Prostate gland (tissue), 2 donors: ENCODE measurements around the gene LRRC4C. TPM values are rescaled to one million over a fixed set of nuclear protein-coding genes. Genes with fewer than 3 reads are reported as not detected.
"Not testable (repeated sequence)": the region's sequence is repeated elsewhere in the genome, so short reads cannot be mapped to it uniquely, and the experiment has no call there.

Experiments used
- DNase-seq: peaks from one replicate; pipeline ENCODE4 v3.0.0-alpha.2; 2019; ENCODE audit warnings: low spot score
- H3K27ac ChIP-seq, 2 donors: fragments of 200-600 bp; sonication (generic); 2 replicates each; pipeline ENCODE4 v1.5.1; 2017 to 2019
- H3K27me3 ChIP-seq: fragments of 200-600 bp; sonication (generic); replicated peaks from 2 replicates; pipeline ENCODE4 v1.5.1; 2019; ENCODE audit not compliant: insufficient read depth
- H3K36me3 ChIP-seq, 2 donors: fragments of 200-600 bp; sonication (generic); 1 replicate in 1 of 2; 2 replicates in 1 of 2; pipeline versions ENCODE4 v1.5.1 to v1.8.1; 2017 to 2019
- H3K4me1 ChIP-seq: fragments of 200-600 bp; sonication (generic); replicated peaks from 2 replicates; pipeline ENCODE4 v1.5.1; 2019
- H3K4me3 ChIP-seq, 2 donors: fragments of 200-600 bp; sonication (generic); 2 replicates each; pipeline ENCODE4 v1.5.1; 2017 to 2019
- H3K9me3 ChIP-seq: fragments of 200-600 bp; sonication (generic); 2 replicates; pipeline ENCODE4 v1.5.1; 2017
- POLR2A ChIP-seq: fragments of 450-650 bp; IDR thresholded peaks from one replicate; pipeline ENCODE4 v1.6.1; 2016; ENCODE audit warnings: antibody characterized with exemption, mild to moderate bottlenecking
- POLR2AphosphoS5 ChIP-seq: sonication (generic); formaldehyde crosslinking; IDR thresholded peaks from one replicate; pipeline ENCODE4 v1.6.1; 2017; ENCODE audit warnings: antibody characterized with exemption
- WGBS: methylation state at CpG from one replicate; pipeline ENCODE4 v1.1.5; 2018; 5-methylcytosine and 5-hydroxymethylcytosine counted together
- intact Hi-C: fragments of 100-400 bp; cut with DNase I; formaldehyde crosslinking; loops from one replicate; pipeline ENCODE4 v1.14.2; 2022
- total RNA-seq, 2 donors: library from RNA; depleted of rRNA; stranded (reverse); fragments of >200 nt; gene quantifications; one replicate each; pipeline ENCODE4 v1.1.0, GENCODE V29; 2016
- TF ChIP-seq, protein P1 (sequence below), 4 experiments: fragments of 200-600 bp in 2 of 4; fragments of 450-650 bp in 2 of 4; sonication (generic) in 2 of 4; IDR thresholded peaks; 1 replicate in 3 of 4; 2 replicates in 1 of 4; pipeline ENCODE4 v1.5.1; 2016 to 2019; ENCODE audit warnings: antibody characterized with exemption in 4 of 4, mild to moderate bottlenecking in 2 of 4, moderate library complexity in 2 of 4

Gene LRRC4C
- total RNA-seq, 2 donors from 2014 or later: 0.28 TPM; not detected in 1

GRCh38 chr11:40921246-40921645 lies 538.2 kb downstream of the LRRC4C start:
- H3K4me3 ChIP-seq: no peak overlapping the region
- TF ChIP-seq POLR2A: no peak
- no peak for TF ChIP-seq POLR2AphosphoS5
- TF ChIP-seq, protein P1, sequence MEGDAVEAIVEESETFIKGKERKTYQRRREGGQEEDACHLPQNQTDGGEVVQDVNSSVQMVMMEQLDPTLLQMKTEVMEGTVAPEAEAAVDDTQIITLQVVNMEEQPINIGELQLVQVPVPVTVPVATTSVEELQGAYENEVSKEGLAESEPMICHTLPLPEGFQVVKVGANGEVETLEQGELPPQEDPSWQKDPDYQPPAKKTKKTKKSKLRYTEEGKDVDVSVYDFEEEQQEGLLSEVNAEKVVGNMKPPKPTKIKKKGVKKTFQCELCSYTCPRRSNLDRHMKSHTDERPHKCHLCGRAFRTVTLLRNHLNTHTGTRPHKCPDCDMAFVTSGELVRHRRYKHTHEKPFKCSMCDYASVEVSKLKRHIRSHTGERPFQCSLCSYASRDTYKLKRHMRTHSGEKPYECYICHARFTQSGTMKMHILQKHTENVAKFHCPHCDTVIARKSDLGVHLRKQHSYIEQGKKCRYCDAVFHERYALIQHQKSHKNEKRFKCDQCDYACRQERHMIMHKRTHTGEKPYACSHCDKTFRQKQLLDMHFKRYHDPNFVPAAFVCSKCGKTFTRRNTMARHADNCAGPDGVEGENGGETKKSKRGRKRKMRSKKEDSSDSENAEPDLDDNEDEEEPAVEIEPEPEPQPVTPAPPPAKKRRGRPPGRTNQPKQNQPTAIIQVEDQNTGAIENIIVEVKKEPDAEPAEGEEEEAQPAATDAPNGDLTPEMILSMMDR (IDR thresholded peaks at IDR 0.05): no peak
- no peaks in the 10 kb centered on the region for H3K4me1 ChIP-seq
- no peak for DNase-seq
- intact Hi-C loops: no loop called here
- H3K27ac ChIP-seq: no peak overlapping the region
- no peaks in the 10 kb centered on the region for H3K36me3 ChIP-seq
- no peaks in the 10 kb centered on the region for H3K27me3 ChIP-seq
- no peaks in the 10 kb centered on the region for H3K9me3 ChIP-seq

DNA sequence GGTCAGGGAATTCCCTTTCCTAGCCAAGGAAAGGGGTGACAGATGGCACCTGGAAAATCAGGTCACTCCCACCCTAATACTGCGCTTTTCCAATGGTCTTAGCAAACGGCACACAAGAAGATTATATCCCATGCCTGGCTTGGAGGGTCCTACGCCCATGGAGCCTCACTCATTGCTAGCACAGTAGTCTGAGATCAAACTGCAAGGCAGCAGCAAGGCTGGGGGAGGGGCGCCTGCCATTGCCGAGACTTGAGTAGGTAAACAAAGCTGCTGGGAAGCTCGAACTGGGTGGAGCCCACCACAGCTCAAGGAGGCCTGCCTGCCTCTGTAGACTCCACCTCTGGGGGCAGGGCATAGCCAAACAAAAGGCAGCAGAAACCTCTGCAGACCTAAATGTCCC lies 548.7 kb downstream of the LRRC4C start:
- H3K27ac ChIP-seq, H3K4me1 ChIP-seq, intact Hi-C loops, H3K36me3 ChIP-seq, H3K4me3 ChIP-seq, H3K27me3 ChIP-seq, DNase-seq, H3K9me3 ChIP-seq: not testable (repeated sequence)
- WGBS: 72% methylated on average over 6 of the region's 6 CpGs

DNA sequence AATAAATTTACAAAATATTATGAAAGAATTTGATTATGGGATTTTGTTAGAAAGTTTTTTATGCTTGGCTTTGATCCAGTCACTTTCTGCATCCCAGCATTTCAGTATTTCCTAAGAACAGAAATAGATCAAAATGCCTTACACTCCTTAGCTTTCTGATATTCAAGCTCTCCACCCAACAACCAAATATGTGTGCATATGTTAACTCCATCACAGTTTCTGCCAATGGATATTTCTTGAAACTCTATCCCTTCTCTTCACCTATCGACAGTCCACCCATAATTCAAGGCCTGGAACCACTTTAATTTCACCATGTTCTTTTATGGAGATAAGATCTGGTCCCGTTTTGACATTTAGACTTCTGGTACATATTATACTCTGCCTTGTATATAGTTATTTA lies 565.0 kb downstream of the LRRC4C start:
- no peak for DNase-seq
- no peaks in the 10 kb centered on the region for H3K36me3 ChIP-seq
- H3K27me3 ChIP-seq: no peaks in the 10 kb centered on the region
- H3K4me3 ChIP-seq: no peak overlapping the region
- no peak overlapping the region for H3K27ac ChIP-seq
- WGBS: 41% methylated on average over 2 of the region's 2 CpGs
- no peaks in the 10 kb centered on the region for H3K4me1 ChIP-seq
- H3K9me3 ChIP-seq: no peaks in the 10 kb centered on the region
- TF ChIP-seq POLR2AphosphoS5 (no peak), POLR2A (no peak)
- TF ChIP-seq, protein P1 (IDR thresholded peaks at IDR 0.05): no peak
- intact Hi-C loops: no loop called here

- H3K27ac ChIP-seq: no peak overlapping the region
- TF ChIP-seq POLR2AphosphoS5 (no peak), POLR2A (no peak)
- TF ChIP-seq, protein P1 (IDR thresholded peaks at IDR 0.05): no peak
- H3K27me3 ChIP-seq: no peaks in the 10 kb centered on the region
- H3K4me1 ChIP-seq: no peaks in the 10 kb centered on the region
- H3K4me3 ChIP-seq: no peak overlapping the region
- no peak for DNase-seq
- no peaks in the 10 kb centered on the region for H3K9me3 ChIP-seq
- no peaks in the 10 kb centered on the region for H3K36me3 ChIP-seq
- WGBS: 66% methylated on average over 2 of the region's 2 CpGs
- intact Hi-C loops: no loop called here
Observed at GRCh38 chr11:40885250-40885954, 574.0 kb downstream of the LRRC4C start.

DNA sequence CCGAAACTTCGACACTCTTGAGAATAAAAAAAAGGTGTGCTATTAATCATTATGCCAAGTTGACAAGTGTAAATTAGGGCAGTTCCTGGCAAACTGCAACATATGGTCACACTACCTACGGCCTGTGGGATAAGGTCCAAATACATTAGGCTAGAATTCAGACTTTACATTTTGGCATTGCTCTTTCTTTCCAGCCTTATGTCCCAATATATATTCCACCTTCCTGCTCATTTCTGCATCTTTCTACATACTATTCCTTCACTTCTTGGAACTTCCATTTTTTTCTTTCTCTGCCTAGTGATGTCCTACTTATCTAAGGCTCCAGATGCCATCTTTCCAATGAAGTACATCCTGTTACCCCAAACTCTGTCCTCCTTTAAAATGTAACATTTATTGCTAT lies 577.2 kb downstream of the LRRC4C start:
- intact Hi-C loops: no loop called here
- no peaks in the 10 kb centered on the region for H3K36me3 ChIP-seq
- TF ChIP-seq POLR2AphosphoS5 (no peak), POLR2A (no peak)
- TF ChIP-seq, protein P1 (IDR thresholded peaks at IDR 0.05): no peak

More for the DNA sequence above, 577.2 kb downstream of the LRRC4C start:
- H3K4me3 ChIP-seq: no peak overlapping the region
- H3K27ac ChIP-seq: no peak overlapping the region
- H3K27me3 ChIP-seq: no peaks in the 10 kb centered on the region
- H3K9me3 ChIP-seq: no peaks in the 10 kb centered on the region
- H3K4me1 ChIP-seq: no peaks in the 10 kb centered on the region
- 81% methylated on average over 3 of the region's 3 CpGs for WGBS
- DNase-seq: no peak
